Left lung (tissue), 10 donors: ENCODE data around the gene PIEZO2. TPM values are rescaled to one million over a fixed set of nuclear protein-coding genes. Genes with fewer than 3 reads are reported as not detected.

Experiments
- ATAC-seq: fragments of 200-7000 bp; cut with Tn5 transposase; one replicate; pipeline ENCODE4 v1.9.1; 2020; ENCODE audit warnings: moderate library complexity
- DNase-seq, 4 donors: peaks; one replicate each; pipeline ENCODE4 v3.0.0-alpha.2; 2013 to 2020
- H3K27ac ChIP-seq, 2 donors: fragments of 200-600 bp; sonication (generic) in 1 of 2; one replicate each; pipeline versions ENCODE4 v1.5.0 to v1.8.0; 2020 to 2021
- H3K27me3 ChIP-seq, 2 donors: fragments of 200-600 bp; sonication (generic) in 1 of 2; one replicate each; pipeline versions ENCODE4 v1.5.0 to v1.8.0; 2020 to 2021
- H3K36me3 ChIP-seq, 2 donors: fragments of 200-600 bp; sonication (generic) in 1 of 2; one replicate each; pipeline versions ENCODE4 v1.5.0 to v1.8.0; 2020 to 2021
- H3K4me1 ChIP-seq, 2 donors: fragments of 200-600 bp; one replicate each; pipeline ENCODE4 v1.8.0; 2021
- H3K4me3 ChIP-seq, 2 donors: fragments of 200-600 bp; sonication (generic) in 1 of 2; one replicate each; pipeline versions ENCODE4 v1.5.0 to v1.8.0; 2020 to 2021; ENCODE audit warnings: mild to moderate bottlenecking in 1 of 2
- H3K9me3 ChIP-seq, 2 donors: fragments of 200-600 bp; sonication (generic) in 1 of 2; one replicate each; pipeline versions ENCODE4 v1.5.0 to v1.8.0; 2020 to 2021
- CTCF ChIP-seq, 2 donors: fragments of 200-600 bp; sonication (generic) in 1 of 2; IDR thresholded peaks; one replicate each; pipeline versions ENCODE4 v1.5.0 to v1.8.0; 2021; ENCODE audit warnings: antibody characterized with exemption in 2 of 2
- intact Hi-C, 2 donors: fragments of 100-400 bp; cut with DNase I; formaldehyde crosslinking; loops; one replicate each; pipeline versions ENCODE4 v1.11.2 to v1.14.2; 2022
- polyA plus RNA-seq, 6 donors: library from polyadenylated mRNA; unstranded; fragments of 120-200 nt; gene quantifications; one replicate each; pipeline ENCODE4 v1.2.1, GENCODE V29; 2013; ENCODE audit not compliant: insufficient read length in 6 of 6
- total RNA-seq, 2 donors: library from RNA; stranded (reverse); fragmentation: NEBNext Ultra II Directional; extraction: Animal tissue kit (Norgen Biotek cat#: 25700); gene quantifications; one replicate each; pipeline ENCODE4 v1.2.1, GENCODE V29; 2021
- donor health status: DM: no; HTN: yes; CAD: no.
- donor health status: DM: no; HTN: no; CAD: no.

PIEZO2 gene
- total and polyA plus RNA-seq, 8 donors: 40.3 to 270 (median 233) TPM

GRCh38 chr18:11147371-11147951 lies 1.9 kb downstream of the PIEZO2 start:
- DNase-seq: no peak
- Histone ChIP-seq H3K27me3 (peaks cover 39 to 71% of the 10 kb centered on the region in 2 donors), H3K36me3 (no peaks in the 10 kb centered on the region), H3K4me1 (peaks cover 0 to 27% of the 10 kb centered on the region in 2 donors), H3K27ac (no peak overlapping the region), H3K9me3 (no peaks in the 10 kb centered on the region), H3K4me3 (peak overlapping the region; percentile 40 to 50)
- ATAC-seq: peak; percentile 48
- no peak for TF ChIP-seq CTCF (IDR thresholded peaks at IDR 0.05)
- intact Hi-C loops: no loop called here

- intact Hi-C loops: no loop called here
- no peak for DNase-seq
- H3K4me1 ChIP-seq: peaks cover 0 to 27% of the 10 kb centered on the region in 2 donors
- H3K36me3 ChIP-seq: no peaks in the 10 kb centered on the region
- peaks cover 39 to 68% of the 10 kb centered on the region in 2 donors for H3K27me3 ChIP-seq
- ATAC-seq: no peak
- TF ChIP-seq CTCF (IDR thresholded peaks at IDR 0.05): no peak
- H3K9me3 ChIP-seq: no peaks in the 10 kb centered on the region
- H3K27ac ChIP-seq: peak overlapping the region in 1 of 2 donors; percentile 33
- H3K4me3 ChIP-seq: peak overlapping the region; percentile 40 to 50
Measured at GRCh38 chr18:11146947-11147345, 2.4 kb downstream of the PIEZO2 start.

- DNase-seq: peak in 1 of 4 donors; percentile 69
- H3K27me3 ChIP-seq: peaks cover 39 to 63% of the 10 kb centered on the region in 2 donors
- peak overlapping the region; percentile 40 to 50 for H3K4me3 ChIP-seq
- ATAC-seq: no peak
- no peaks in the 10 kb centered on the region for H3K9me3 ChIP-seq
- peaks cover 0 to 27% of the 10 kb centered on the region in 2 donors for H3K4me1 ChIP-seq
- H3K27ac ChIP-seq: peak overlapping the region in 1 of 2 donors; percentile 33
- intact Hi-C loops: no loop called here
- no peaks in the 10 kb centered on the region for H3K36me3 ChIP-seq
- no peak for TF ChIP-seq CTCF (IDR thresholded peaks at IDR 0.05)
Measured at GRCh38 chr18:11146238-11146946, 3.0 kb downstream of the PIEZO2 start.

- no peak overlapping the region for H3K27ac ChIP-seq
- H3K4me3 ChIP-seq: peak overlapping the region in 1 of 2 donors; percentile 40
- DNase-seq (no peak), ATAC-seq (no peak)
- no peaks in the 10 kb centered on the region for H3K9me3 ChIP-seq
- no peak for TF ChIP-seq CTCF (IDR thresholded peaks at IDR 0.05)
- peaks cover 0 to 27% of the 10 kb centered on the region in 2 donors for H3K4me1 ChIP-seq
- no peaks in the 10 kb centered on the region for H3K36me3 ChIP-seq
- H3K27me3 ChIP-seq: peaks cover 39 to 55% of the 10 kb centered on the region in 2 donors
- intact Hi-C loops: no loop called here
Measured at GRCh38 chr18:11145413-11146191, 3.8 kb downstream of the PIEZO2 start.

- DNase-seq (no peak), ATAC-seq (no peak)
- Histone ChIP-seq H3K4me3 (no peak overlapping the region), H3K4me1 (no peaks in the 10 kb centered on the region), H3K36me3 (no peaks in the 10 kb centered on the region), H3K27me3 (no peaks in the 10 kb centered on the region), H3K9me3 (no peaks in the 10 kb centered on the region), H3K27ac (no peak overlapping the region)
- intact Hi-C loops: no loop called here
- no peak for TF ChIP-seq CTCF (IDR thresholded peaks at IDR 0.05)
Measured at GRCh38 chr18:11137400-11137799, 12.0 kb downstream of the PIEZO2 start.
